ENCODE data around the gene DLGAP5. TPM values are rescaled to one million over a fixed set of nuclear protein-coding genes. Genes with fewer than 3 reads are reported as not detected.
A peak's percentile ranks its signal among the peaks of the same experiment; 100 is the strongest.

The DLGAP5 gene
- total and polyA plus RNA-seq, 2 of the 4 experiments (the other 2 are of a cell fraction), result 14.9 to 19.0 TPM

GRCh38 chr14:55138091-55138490, 53.3 kb downstream of the DLGAP5 start:
- CTCF ChIA-PET, result interaction anchor here (0.8 to 1.0 kb wide), 2 partner anchors 10 to 36 kb away, joined by 3 to 4 read pairs; no protein-coding TSS in a partner anchor

More at GRCh38 chr14:55138091-55138490, 53.3 kb downstream of the DLGAP5 start:
- no peak for DNase-seq
- Histone ChIP-seq H3K4me3 (ENCODE audit: insufficient read depth, low read depth, low read length) (no peak overlapping the region), H2BK5ac (ENCODE audit: low read depth, low read length, poor library complexity, severe bottlenecking) (peak overlapping the region; percentile 14), H3K4ac (ENCODE audit: low read depth, low read length) (peak overlapping the region; percentile 33; the same call in 1 of the 2 replicates), H2AK5ac (ENCODE audit: low read depth, low read length) (no peak overlapping the region), H4K20me1 (ENCODE audit: insufficient read depth, low read length) (peaks cover 48% of the 10 kb centered on the region), H4K8ac (ENCODE audit: low read depth in 2 of 2, low read length in 2 of 2) (no peak overlapping the region), H3K36me3 (ENCODE audit: control insufficient read depth, insufficient read depth, low read length) (peaks cover 34% of the 10 kb centered on the region), H3K9ac (ENCODE audit: low read depth, low read length) (no peak overlapping the region), H3K9me1 (ENCODE audit: insufficient read depth, low read length) (peaks cover 27% of the 10 kb centered on the region), H2BK120ac (ENCODE audit: low read depth, low read length) (no peak overlapping the region), H3K23ac (ENCODE audit: low read depth, low read length) (no peak overlapping the region), H3K56ac (ENCODE audit: extremely low read depth, insufficient read depth, low read length) (no peak overlapping the region), H2AK9ac (replicated peaks; ENCODE audit: low read depth, low read length, poor library complexity) (no peak overlapping the region), H2BK15ac (ENCODE audit: low read depth, low read length) (no peak overlapping the region), H3K4me2 (ENCODE audit: low read depth, low read length) (no peak overlapping the region), H3K4me1 (ENCODE audit: control insufficient read depth, insufficient read depth, low read length) (peaks cover 7% of the 10 kb centered on the region), H2BK20ac (ENCODE audit: low read depth, low read length) (no peak overlapping the region), H3K79me1 (ENCODE audit: low read depth in 1 of 2, low read length in 2 of 2) (peaks cover 45 to 80% of the 10 kb centered on the region in 2 experiments), H4K5ac (ENCODE audit: low read depth, low read length) (no peak overlapping the region), H2AFZ (replicated peaks; ENCODE audit: low read length, poor library complexity) (no peak overlapping the region), H3K9me3 (ENCODE audit: control insufficient read depth, insufficient read depth, low read length) (no peaks in the 10 kb centered on the region), H3K14ac (replicated peaks; ENCODE audit: low read depth, low read length) (no peak overlapping the region), H4K91ac (ENCODE audit: insufficient read depth, low read depth, low read length) (no peak overlapping the region), H3K18ac (ENCODE audit: low read depth, low read length) (no peak overlapping the region), H3K27me3 (ENCODE audit: control insufficient read depth, insufficient read depth, low read length) (no peaks in the 10 kb centered on the region), H3K27ac (ENCODE audit: insufficient read depth, low read length) (no peak overlapping the region)
- in situ Hi-C loops (cut with MboI; ENCODE audit: low sequenced_read_pairs), result no loop called here
- BruUV-seq (replicated peaks), result no TSS peak
- POLR2A ChIA-PET (ENCODE audit: unreplicated experiment), result interaction anchor here (1.0 kb wide), 1 partner anchor 9 kb away, joined by 3 read pairs; the partner anchor contains the start of gene LGALS3
- intact Hi-C loops (cut with micrococcal nuclease), result no loop called here
- 73% methylated on average over 4 of the region's 7 CpGs; no CpG with 5 or more reads in 1 of the 2 experiments for WGBS, 2 experiments (ENCODE audit: extremely low coverage in 2 of 2, insufficient read length in 1 of 2)
- no peak for ATAC-seq (ENCODE audit: low read depth)
- dilution Hi-C loops (cut with HindIII; ENCODE audit: low sequenced_read_pairs, unreplicated experiment), result no loop called here
- no peak for TF ChIP-seq ELK1 (IDR thresholded peaks at IDR 0.05; ENCODE audit: borderline replicate concordance, low read depth, low read length)
- TF ChIP-seq BHLHE40 (IDR thresholded peaks at IDR 0.05; ENCODE audit: low read depth, low read length), result no peak
- 0 out of 2 replicates have a peak, but pooled peaks have one; percentile 7 for TF ChIP-seq CTCF (conservative IDR thresholded peaks at IDR 0.05; ENCODE audit: low read depth, low read length)
